Limb (tissue), 2 donors: ENCODE results near the gene TMOD3.
A peak's percentile ranks its signal among the peaks of the same experiment; 100 is the strongest.

Experiments
- DNase-seq, 2 donors: peaks; one replicate each; pipeline ENCODE4 v3.0.0-alpha.2; 2016; ENCODE audit errors: extremely low spot score in 2 of 2

Gene TMOD3

GRCh38 chr15:51828621-51829375 lies 655 bp upstream of the TMOD3 start:
- no peak for DNase-seq

GRCh38 chr15:51830276-51830806 lies 888 bp downstream of the TMOD3 start:
- DNase-seq: peak in 1 of 2 donors; percentile 51

GRCh38 chr15:51833772-51834171 lies 4.3 kb downstream of the TMOD3 start:
- no peak for DNase-seq

- no peak for DNase-seq
These were observed 8.4 kb downstream of the TMOD3 start for GRCh38 chr15:51837792-51838251.

- DNase-seq: no peak
These were observed 8.8 kb downstream of the TMOD3 start for GRCh38 chr15:51838270-51838669.

GRCh38 chr15:51840692-51841091 lies 11.2 kb downstream of the TMOD3 start:
- DNase-seq: no peak

GRCh38 chr15:51841406-51842040 lies 12.1 kb downstream of the TMOD3 start:
- DNase-seq: no peak

GRCh38 chr15:51842265-51842664 lies 12.8 kb downstream of the TMOD3 start:
- no peak for DNase-seq

- no peak for DNase-seq
These were observed 13.6 kb downstream of the TMOD3 start for GRCh38 chr15:51842852-51843737.

- DNase-seq: no peak
These were observed 15.4 kb downstream of the TMOD3 start for GRCh38 chr15:51844747-51845426.

GRCh38 chr15:51846066-51846462 lies 16.6 kb downstream of the TMOD3 start:
- no peak for DNase-seq

GRCh38 chr15:51846463-51847230 lies 17.2 kb downstream of the TMOD3 start:
- DNase-seq: no peak

GRCh38 chr15:51848811-51849210 lies 19.4 kb downstream of the TMOD3 start:
- no peak for DNase-seq

- no peak for DNase-seq
These were observed 20.4 kb downstream of the TMOD3 start for GRCh38 chr15:51849860-51850259.

- no peak for DNase-seq
These were observed 24.5 kb downstream of the TMOD3 start for GRCh38 chr15:51853998-51854397.

- DNase-seq: no peak
These were observed 26.2 kb downstream of the TMOD3 start for GRCh38 chr15:51855612-51856011.

GRCh38 chr15:51856714-51857380 lies 27.4 kb downstream of the TMOD3 start:
- no peak for DNase-seq

GRCh38 chr15:51861557-51862359 lies 32.3 kb downstream of the TMOD3 start:
- no peak for DNase-seq

GRCh38 chr15:51863131-51863530 lies 33.7 kb downstream of the TMOD3 start:
- DNase-seq: no peak
